Colonic mucosa (tissue), 4 donors: ENCODE measurements around the gene PCYT1A. TPM values are rescaled to one million over a fixed set of nuclear protein-coding genes. Genes with fewer than 3 reads are reported as not detected.

Source experiments
- DNase-seq: peaks from one replicate; pipeline ENCODE4 v3.0.0-alpha.2; 2020
- H3K27ac ChIP-seq: fragments of 200-600 bp; one replicate; pipeline ENCODE4 v1.8.0; 2021
- H3K27me3 ChIP-seq: fragments of 200-600 bp; one replicate; pipeline ENCODE4 v1.8.0; 2021
- H3K36me3 ChIP-seq: fragments of 200-600 bp; one replicate; pipeline ENCODE4 v1.8.0; 2021
- H3K4me1 ChIP-seq: fragments of 200-600 bp; one replicate; pipeline ENCODE4 v1.8.0; 2021; ENCODE audit warnings: mild to moderate bottlenecking
- H3K4me3 ChIP-seq: fragments of 200-600 bp; one replicate; pipeline ENCODE4 v1.8.0; 2021
- H3K9ac ChIP-seq, 2 donors: one replicate each; pipeline ENCODE4 v1.7.0; 2013; ENCODE audit warnings: control low read depth in 2 of 2, low read depth in 2 of 2, low read length in 2 of 2
- H3K9me3 ChIP-seq: fragments of 200-600 bp; one replicate; pipeline ENCODE4 v1.8.0; 2021
- CTCF ChIP-seq: fragments of 200-600 bp; IDR thresholded peaks from one replicate; pipeline ENCODE4 v1.8.0; 2022; ENCODE audit warnings: antibody characterized with exemption, mild to moderate bottlenecking
- intact Hi-C: fragments of 100-400 bp; cut with DNase I; formaldehyde crosslinking; loops from one replicate; pipeline ENCODE4 v1.14.1; 2022
- total RNA-seq, 2 donors: library from RNA; stranded (reverse); fragmentation: NEBNext Ultra II Directional in 1 of 2; extraction: Animal tissue kit (Norgen Biotek cat#: 25700) in 1 of 2; gene quantifications; one replicate each; pipeline ENCODE4 v1.2.1, GENCODE V29; 2021
- donor health status: healthy.
- donor health status: DM: no; HTN: no; CAD: no.
- donor health status: DM: no; HTN: no; CAD: no.

PCYT1A gene
- total RNA-seq, 2 donors from 2014 or later, result 56.1 to 61.5 TPM

GRCh38 chr3:196198771-196199753, 88.5 kb downstream of the PCYT1A start:
- intact Hi-C loops, result no loop called here
- TF ChIP-seq CTCF, result no peak
- peaks cover 1% of the 10 kb centered on the region for H3K4me1 ChIP-seq
- H3K36me3 ChIP-seq, result no peaks in the 10 kb centered on the region
- H3K27me3 ChIP-seq, result no peaks in the 10 kb centered on the region
- no peak overlapping the region for H3K4me3 ChIP-seq
- H3K9me3 ChIP-seq, result no peaks in the 10 kb centered on the region
- no peak for DNase-seq
- no peak overlapping the region for H3K9ac ChIP-seq
- no peak overlapping the region for H3K27ac ChIP-seq

- no peak overlapping the region for H3K4me3 ChIP-seq
- TF ChIP-seq CTCF, result no peak
- intact Hi-C loops, result no loop called here
- H3K27me3 ChIP-seq, result no peaks in the 10 kb centered on the region
- no peak for DNase-seq
- H3K36me3 ChIP-seq, result no peaks in the 10 kb centered on the region
- peaks cover 8% of the 10 kb centered on the region for H3K4me1 ChIP-seq
- no peak overlapping the region for H3K27ac ChIP-seq
- H3K9ac ChIP-seq, result no peak overlapping the region
- no peaks in the 10 kb centered on the region for H3K9me3 ChIP-seq
These were observed 89.3 kb downstream of the PCYT1A start for GRCh38 chr3:196198081-196198675.

GRCh38 chr3:196197524-196197923, 90.0 kb downstream of the PCYT1A start:
- H3K27me3 ChIP-seq, result no peaks in the 10 kb centered on the region
- intact Hi-C loops, result loop anchor here (2.0 kb wide), 2 partner anchors 125 to 171 kb away; no protein-coding TSS in a partner anchor
- no peak for TF ChIP-seq CTCF
- H3K36me3 ChIP-seq, result no peaks in the 10 kb centered on the region
- H3K4me1 ChIP-seq, result peaks cover 8% of the 10 kb centered on the region
- H3K27ac ChIP-seq, result no peak overlapping the region
- no peaks in the 10 kb centered on the region for H3K9me3 ChIP-seq
- no peak overlapping the region for H3K9ac ChIP-seq
- H3K4me3 ChIP-seq, result no peak overlapping the region
- no peak for DNase-seq

- DNase-seq, result no peak
- Histone ChIP-seq H3K9ac (no peak overlapping the region), H3K27ac (no peak overlapping the region), H3K4me3 (no peak overlapping the region), H3K4me1 (peaks cover 13% of the 10 kb centered on the region), H3K9me3 (no peaks in the 10 kb centered on the region), H3K36me3 (no peaks in the 10 kb centered on the region), H3K27me3 (no peaks in the 10 kb centered on the region)
- intact Hi-C loops, result loop anchor here (2.0 kb wide), 2 partner anchors 123 to 169 kb away; no protein-coding TSS in a partner anchor
- TF ChIP-seq CTCF, result no peak
These were observed 91.8 kb downstream of the PCYT1A start for GRCh38 chr3:196195664-196196265.

GRCh38 chr3:196194542-196194915, 93.0 kb downstream of the PCYT1A start:
- H3K27ac ChIP-seq, result peak overlapping the region; percentile 58

More at GRCh38 chr3:196194542-196194915, 93.0 kb downstream of the PCYT1A start:
- no peaks in the 10 kb centered on the region for H3K9me3 ChIP-seq
- intact Hi-C loops, result no loop called here
- no peaks in the 10 kb centered on the region for H3K36me3 ChIP-seq
- peaks cover 13% of the 10 kb centered on the region for H3K4me1 ChIP-seq
- no peak for TF ChIP-seq CTCF
- no peaks in the 10 kb centered on the region for H3K27me3 ChIP-seq
- DNase-seq, result no peak
- H3K9ac ChIP-seq, result no peak overlapping the region
- no peak overlapping the region for H3K4me3 ChIP-seq
